ENCODE results near the gene TGFBI. TPM values are rescaled to one million over a fixed set of nuclear protein-coding genes. Genes with fewer than 3 reads are reported as not detected.
"Not testable (repeated sequence)": the region's sequence is repeated elsewhere in the genome, so short reads cannot be mapped to it uniquely, and the experiment has no call there.

The TGFBI gene
- total and polyA plus RNA-seq, 5 experiments from 2014 or later, result 0.34 to 11.7 (median 6.0) TPM; not detected in 1

DNA sequence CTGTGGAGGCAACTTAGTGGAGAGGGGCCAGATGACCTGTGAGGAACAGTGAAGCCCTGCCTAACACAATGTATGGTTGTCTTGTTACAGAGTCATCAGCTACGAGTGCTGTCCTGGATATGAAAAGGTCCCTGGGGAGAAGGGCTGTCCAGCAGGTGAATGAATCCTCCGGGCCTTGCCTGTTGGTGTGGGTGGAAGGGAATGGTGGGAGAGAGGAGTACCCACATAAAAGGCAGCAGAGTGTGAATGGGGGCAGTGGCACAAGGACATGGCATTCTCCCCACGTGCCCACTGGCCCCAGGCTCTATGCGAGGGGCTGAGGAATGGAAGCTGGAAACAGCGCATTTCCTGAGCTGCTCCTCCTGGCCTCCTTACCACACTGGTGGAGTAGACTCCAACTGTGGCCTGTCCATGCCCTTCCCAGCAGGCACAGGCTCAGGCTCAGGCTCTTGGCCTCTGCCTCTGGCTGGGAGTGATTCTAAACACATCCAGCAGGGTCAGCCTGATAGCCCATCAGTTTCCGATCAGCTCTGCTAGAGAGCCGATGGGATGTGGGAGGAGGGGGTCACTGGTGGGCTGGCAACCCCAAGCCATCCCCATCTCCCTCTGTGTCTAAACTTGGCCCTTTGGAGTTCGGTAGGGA is 15.3 kb downstream of the TGFBI start:
- Mint-ChIP-seq H3K27ac (no peak overlapping the region), H3K9me3 (peaks cover 0 to 2% (median 0%) of the 10 kb centered on the region in 9 donors), H3K4me3 (no peak overlapping the region), H3K36me3 (no peaks in the 10 kb centered on the region), H3K4me1 (peaks cover 7 to 10% (median 8%) of the 10 kb centered on the region in 4 donors), H3K27me3 (peaks cover 0 to 7% (median 2%) of the 10 kb centered on the region in 5 donors)
- ATAC-seq (no peak), DNase-seq (no peak)
- POLR2A ChIA-PET, result no interaction called here

DNA sequence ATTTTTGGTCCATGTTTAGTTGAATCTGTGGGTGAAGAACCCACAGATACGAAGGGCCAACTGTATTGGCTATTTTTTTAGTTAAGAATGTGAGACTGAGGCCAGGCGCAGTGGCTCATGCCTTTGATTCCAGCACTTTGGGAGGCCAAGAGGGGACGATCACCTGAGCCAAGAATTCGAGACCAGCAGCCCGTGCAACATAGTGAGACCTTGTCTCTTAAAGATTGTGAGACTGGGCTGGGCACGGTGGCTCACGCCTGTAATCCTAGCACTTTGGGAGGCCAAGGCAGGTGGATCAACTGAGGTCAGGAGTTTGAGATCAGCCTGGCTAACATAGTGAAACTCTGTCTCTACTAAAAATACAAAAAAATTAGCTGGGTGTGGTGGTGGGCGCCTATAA is 16.2 kb downstream of the TGFBI start:
- H3K27me3 Mint-ChIP-seq, H3K36me3 Mint-ChIP-seq, ATAC-seq, H3K9me3 Mint-ChIP-seq, H3K27ac Mint-ChIP-seq, POLR2A ChIA-PET, H3K4me3 Mint-ChIP-seq, DNase-seq: not testable (repeated sequence)
- peaks cover 7 to 10% (median 8%) of the 10 kb centered on the region in 4 donors for H3K4me1 Mint-ChIP-seq

DNA sequence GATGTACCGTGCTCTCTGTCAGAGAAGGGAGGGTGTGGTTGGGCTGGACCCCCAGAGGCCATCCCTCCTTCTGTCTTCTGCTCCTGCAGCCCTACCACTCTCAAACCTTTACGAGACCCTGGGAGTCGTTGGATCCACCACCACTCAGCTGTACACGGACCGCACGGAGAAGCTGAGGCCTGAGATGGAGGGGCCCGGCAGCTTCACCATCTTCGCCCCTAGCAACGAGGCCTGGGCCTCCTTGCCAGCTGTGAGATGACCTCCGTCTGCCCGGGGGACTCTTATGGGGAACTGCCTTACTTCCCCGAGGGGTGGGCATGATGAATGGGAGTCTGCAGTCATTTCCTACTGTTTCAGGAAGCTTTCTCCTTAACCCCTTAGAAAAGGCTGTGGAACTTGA is 17.5 kb downstream of the TGFBI start:
- H3K4me1 Mint-ChIP-seq, result peaks cover 7 to 10% (median 8%) of the 10 kb centered on the region in 4 donors
- POLR2A ChIA-PET, result no interaction called here
- H3K36me3 Mint-ChIP-seq, result no peaks in the 10 kb centered on the region
- DNase-seq (no peak), ATAC-seq (no peak)
- H3K27me3 Mint-ChIP-seq, result peaks cover 0 to 7% (median 2%) of the 10 kb centered on the region in 5 donors
- H3K27ac Mint-ChIP-seq, result no peak overlapping the region
- no peaks in the 10 kb centered on the region for H3K9me3 Mint-ChIP-seq
- H3K4me3 Mint-ChIP-seq, result no peak overlapping the region

DNA sequence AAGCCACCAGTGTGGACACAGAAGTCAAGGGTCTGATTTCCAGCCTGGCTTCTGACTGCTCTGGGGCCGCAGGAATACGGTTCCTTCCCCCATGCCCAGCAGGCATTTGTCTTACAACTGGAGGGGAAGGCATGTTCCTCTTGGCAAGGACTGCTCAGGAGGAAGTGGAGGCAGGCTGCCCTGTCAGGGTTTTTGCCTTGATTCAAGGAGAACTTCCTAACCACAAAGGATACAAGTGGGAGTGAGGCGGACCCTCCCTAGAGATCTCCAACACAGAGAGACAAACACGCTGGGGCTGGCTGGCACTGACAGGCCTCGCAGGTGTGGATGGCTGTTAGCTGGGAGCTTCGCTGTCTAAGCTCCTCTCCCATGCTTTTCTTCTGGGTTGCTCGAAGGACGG is 19.1 kb downstream of the TGFBI start:
- Mint-ChIP-seq H3K36me3 (no peaks in the 10 kb centered on the region), H3K4me1 (peaks cover 0 to 2% (median under 1%) of the 10 kb centered on the region in 4 donors), H3K9me3 (no peaks in the 10 kb centered on the region), H3K27ac (no peak overlapping the region), H3K27me3 (peaks cover 0 to 7% (median 2%) of the 10 kb centered on the region in 5 donors), H3K4me3 (no peak overlapping the region)
- POLR2A ChIA-PET, result no interaction called here
- ATAC-seq, result no peak
- DNase-seq, result no peak

DNA sequence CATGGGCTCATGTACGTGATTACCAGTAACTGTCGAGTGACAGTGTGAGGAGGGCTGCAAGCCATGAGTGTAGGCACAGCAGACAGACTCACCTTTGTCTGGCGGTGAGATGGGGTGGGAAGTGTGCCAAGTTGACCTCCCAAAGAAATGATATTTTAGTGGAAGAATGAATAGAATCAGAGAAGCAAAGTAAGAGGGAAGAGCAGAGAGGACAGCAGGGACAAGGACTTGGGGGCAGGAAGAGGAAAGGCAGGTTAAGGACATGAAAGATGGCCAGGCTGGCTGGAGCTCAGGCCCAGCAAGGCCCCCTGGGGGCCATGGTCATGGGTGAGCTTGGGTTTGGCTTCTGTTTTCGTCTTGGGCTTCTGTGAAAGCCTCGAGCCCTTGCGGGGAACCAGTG is 20.2 kb downstream of the TGFBI start:
- DNase-seq (no peak), ATAC-seq (no peak)
- Mint-ChIP-seq H3K27ac (no peak overlapping the region), H3K36me3 (no peaks in the 10 kb centered on the region), H3K4me1 (peaks cover 0 to 2% (median 0%) of the 10 kb centered on the region in 4 donors), H3K27me3 (peaks cover 0 to 7% (median 2%) of the 10 kb centered on the region in 5 donors), H3K9me3 (no peaks in the 10 kb centered on the region), H3K4me3 (no peak overlapping the region)
- POLR2A ChIA-PET, result no interaction called here

DNA sequence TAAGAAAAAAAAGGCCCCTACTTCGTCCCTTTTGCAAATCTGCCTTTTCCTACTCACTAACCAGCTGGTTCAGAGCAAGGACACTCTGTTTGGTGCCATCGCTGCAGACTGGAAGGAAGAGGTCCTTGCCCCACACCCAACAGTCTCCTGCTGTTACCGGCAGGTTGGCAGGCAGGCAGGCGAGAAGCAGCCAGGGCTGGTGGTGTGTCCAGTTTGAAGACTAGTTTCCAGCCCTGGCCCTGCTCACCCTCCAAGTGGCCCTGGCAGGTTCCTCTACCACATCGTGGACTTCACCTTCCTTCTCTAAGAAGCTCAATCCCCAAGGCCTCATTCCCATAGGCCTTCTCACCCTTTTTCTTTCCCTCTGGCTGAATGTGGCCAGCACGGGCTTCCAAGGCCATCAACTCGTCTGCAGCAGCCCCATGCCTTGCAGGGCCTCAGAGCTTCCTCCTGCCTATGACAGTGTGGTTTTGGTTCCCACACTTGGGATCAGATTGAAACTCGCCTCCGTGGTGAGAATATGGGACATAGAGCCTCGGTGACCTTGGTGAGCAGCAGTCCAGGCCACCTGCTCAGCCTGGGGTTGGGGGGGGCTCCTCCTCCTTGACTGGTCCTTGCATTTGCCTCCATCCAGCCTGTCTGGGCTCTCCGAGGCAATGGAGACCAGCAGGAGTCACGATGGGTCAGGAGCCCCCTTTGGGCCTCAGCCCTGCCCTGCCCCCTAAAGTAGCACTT is 22.9 kb downstream of the TGFBI start:
- POLR2A ChIA-PET, result no interaction called here
- H3K27ac Mint-ChIP-seq, result no peak overlapping the region
- peaks cover 0 to 7% (median 2%) of the 10 kb centered on the region in 5 donors for H3K27me3 Mint-ChIP-seq
- ATAC-seq, result no peak
- peaks cover 0 to 2% (median 0%) of the 10 kb centered on the region in 4 donors for H3K4me1 Mint-ChIP-seq
- DNase-seq, result no peak
- H3K4me3 Mint-ChIP-seq, result no peak overlapping the region
- H3K9me3 Mint-ChIP-seq, result no peaks in the 10 kb centered on the region
- H3K36me3 Mint-ChIP-seq, result no peaks in the 10 kb centered on the region

DNA sequence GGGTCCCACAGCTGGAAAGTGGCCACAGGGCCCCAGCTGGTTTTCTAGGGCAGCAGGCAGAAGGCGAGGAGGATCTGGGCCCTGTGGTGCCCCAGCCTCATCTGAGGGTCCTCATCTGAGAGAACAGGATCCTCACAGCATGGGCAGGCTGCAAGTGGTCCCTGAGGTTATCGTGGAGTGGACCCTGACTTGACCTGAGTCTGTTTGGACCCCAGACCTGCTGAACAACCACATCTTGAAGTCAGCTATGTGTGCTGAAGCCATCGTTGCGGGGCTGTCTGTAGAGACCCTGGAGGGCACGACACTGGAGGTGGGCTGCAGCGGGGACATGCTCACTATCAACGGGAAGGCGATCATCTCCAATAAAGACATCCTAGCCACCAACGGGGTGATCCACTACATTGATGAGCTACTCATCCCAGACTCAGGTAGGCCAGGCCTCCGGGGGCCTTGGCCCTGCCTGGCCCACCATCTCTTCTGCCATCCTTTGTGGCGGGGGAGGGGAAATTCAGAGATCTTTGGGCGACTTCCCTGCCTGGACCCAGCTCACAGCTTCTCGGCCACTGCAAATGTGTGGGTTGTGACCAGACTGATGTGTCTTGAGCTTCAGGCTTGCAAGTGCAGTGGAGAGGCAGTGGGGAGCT is 24.0 kb downstream of the TGFBI start:
- POLR2A ChIA-PET, result no interaction called here
- H3K27ac Mint-ChIP-seq, result peak overlapping the region in 1 of 10 donors; percentile 37
- no peaks in the 10 kb centered on the region for H3K36me3 Mint-ChIP-seq
- peaks cover 0 to 7% (median 2%) of the 10 kb centered on the region in 5 donors for H3K27me3 Mint-ChIP-seq
- ATAC-seq, result no peak
- no peaks in the 10 kb centered on the region for H3K9me3 Mint-ChIP-seq
- H3K4me3 Mint-ChIP-seq, result no peak overlapping the region
- DNase-seq, result no peak
- H3K4me1 Mint-ChIP-seq, result peaks cover 0 to 2% (median 0%) of the 10 kb centered on the region in 4 donors

DNA sequence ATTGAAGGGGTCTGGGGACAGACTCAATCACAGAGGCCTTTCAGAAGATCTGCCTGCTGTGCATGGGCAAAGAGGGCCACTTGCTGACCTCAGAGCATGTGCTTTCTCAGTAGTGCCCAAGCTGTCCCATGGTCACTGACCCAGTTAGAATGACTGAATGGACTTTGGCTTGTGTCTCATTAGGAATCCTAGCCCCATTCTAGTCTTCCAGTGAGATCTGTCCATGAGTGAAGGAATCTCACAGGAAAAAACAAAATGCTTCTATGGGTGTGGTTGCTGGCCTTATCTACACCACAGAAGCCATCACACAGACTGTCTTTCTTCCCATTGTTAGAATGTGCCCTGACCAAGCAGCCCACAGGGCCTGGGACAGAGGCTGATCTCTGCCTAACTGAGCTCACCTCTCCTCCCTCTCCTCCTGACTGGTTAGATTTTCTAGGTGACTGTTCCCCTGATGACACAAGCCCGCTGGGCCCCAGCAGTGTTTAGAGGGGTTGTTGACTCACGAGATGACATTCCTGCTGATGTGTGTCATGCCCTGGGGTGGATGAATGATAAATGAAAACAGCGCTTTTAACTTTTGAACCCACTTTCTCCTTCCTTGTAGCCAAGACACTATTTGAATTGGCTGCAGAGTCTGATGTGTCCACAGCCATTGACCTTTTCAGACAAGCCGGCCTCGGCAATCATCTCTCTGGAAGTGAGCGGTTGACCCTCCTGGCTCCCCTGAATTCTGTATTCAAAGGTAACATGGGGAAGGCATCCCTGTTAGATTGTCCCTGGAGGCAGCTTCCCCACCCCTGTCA is 24.8 kb downstream of the TGFBI start:
- Mint-ChIP-seq H3K9me3 (no peaks in the 10 kb centered on the region), H3K27me3 (peaks cover 0 to 7% (median 0%) of the 10 kb centered on the region in 5 donors), H3K36me3 (no peaks in the 10 kb centered on the region), H3K27ac (no peak overlapping the region), H3K4me3 (no peak overlapping the region), H3K4me1 (peaks cover 0 to 2% (median 0%) of the 10 kb centered on the region in 4 donors)
- ATAC-seq (no peak), DNase-seq (no peak)
- POLR2A ChIA-PET, result no interaction called here

DNA sequence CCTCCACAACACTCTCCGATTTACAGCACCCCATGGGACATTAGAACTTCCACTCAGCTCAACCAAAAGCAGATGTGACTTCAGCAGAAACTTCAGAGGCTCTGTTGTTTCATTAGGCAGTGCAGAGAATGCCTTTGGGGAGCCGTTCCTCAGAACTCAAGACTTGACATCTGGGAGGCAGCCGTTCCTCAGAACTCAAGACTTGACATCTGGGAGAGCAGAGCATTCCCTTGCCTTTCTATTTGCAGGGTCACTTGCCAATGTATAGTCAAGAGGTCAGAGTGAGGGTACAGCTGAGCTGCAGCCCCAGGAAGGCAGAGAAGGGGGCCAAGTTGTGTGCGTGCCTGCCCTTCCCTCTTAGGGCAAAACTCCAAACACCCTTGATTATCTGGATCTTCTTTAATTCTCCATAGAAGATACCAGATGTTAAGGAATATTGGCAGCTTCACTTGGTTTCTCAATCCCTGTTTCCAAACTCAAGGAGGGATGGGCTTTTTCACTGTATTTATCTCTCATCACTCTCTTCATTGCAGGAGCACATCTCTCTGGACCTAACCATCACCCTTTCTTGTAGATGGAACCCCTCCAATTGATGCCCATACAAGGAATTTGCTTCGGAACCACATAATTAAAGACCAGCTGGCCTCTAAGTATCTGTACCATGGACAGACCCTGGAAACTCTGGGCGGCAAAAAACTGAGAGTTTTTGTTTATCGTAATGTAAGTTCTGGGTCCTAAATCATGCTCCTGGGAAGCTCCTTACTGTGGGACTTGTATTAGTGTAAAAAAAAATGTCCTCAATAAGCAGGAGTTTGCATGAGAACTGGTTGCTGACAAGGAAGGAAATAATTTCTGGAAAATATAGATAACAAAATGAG is 25.6 kb downstream of the TGFBI start:
- Mint-ChIP-seq H3K27me3 (peaks cover 0 to 4% (median 0%) of the 10 kb centered on the region in 5 donors), H3K4me1 (peaks cover 0 to 2% (median 0%) of the 10 kb centered on the region in 4 donors), H3K4me3 (no peak overlapping the region), H3K36me3 (no peaks in the 10 kb centered on the region), H3K9me3 (no peaks in the 10 kb centered on the region), H3K27ac (no peak overlapping the region)
- ATAC-seq (no peak), DNase-seq (no peak)
- POLR2A ChIA-PET, result no interaction called here

DNA sequence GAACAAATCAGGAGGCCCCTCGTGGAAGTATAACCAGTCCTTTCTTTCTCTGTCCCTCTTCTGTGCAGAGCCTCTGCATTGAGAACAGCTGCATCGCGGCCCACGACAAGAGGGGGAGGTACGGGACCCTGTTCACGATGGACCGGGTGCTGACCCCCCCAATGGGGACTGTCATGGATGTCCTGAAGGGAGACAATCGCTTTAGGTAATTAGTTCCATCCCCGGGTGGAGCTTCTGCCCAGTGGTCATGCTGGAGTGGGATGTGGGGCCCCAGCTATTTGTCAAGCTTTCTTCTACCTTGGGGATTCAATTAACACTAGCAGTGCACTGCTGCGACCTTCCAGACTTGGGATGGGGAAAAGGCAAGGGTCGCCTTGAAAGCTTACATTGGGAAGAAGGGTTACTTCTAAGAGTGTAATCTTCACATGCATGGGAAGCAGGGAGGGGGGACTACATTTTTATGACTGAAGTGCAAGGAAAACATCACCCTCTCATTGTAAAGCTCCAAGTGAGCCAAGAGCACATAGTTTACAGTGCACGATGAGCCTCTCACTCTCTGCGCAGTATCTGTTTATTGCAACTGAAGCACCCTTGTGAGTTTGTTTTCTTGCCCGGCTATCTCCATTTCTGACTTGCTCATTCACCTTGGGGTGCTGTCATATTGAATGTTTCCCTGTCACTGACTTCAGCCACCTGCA is 27.0 kb downstream of the TGFBI start:
- DNase-seq, result no peak
- no peak for ATAC-seq
- peaks cover 0 to 4% (median 0%) of the 10 kb centered on the region in 5 donors for H3K27me3 Mint-ChIP-seq
- H3K27ac Mint-ChIP-seq, result no peak overlapping the region
- H3K36me3 Mint-ChIP-seq, result no peaks in the 10 kb centered on the region
- H3K4me1 Mint-ChIP-seq, result peaks cover 0 to 2% (median 0%) of the 10 kb centered on the region in 4 donors
- H3K4me3 Mint-ChIP-seq, result no peak overlapping the region
- H3K9me3 Mint-ChIP-seq, result no peaks in the 10 kb centered on the region
- POLR2A ChIA-PET, result no interaction called here

DNA sequence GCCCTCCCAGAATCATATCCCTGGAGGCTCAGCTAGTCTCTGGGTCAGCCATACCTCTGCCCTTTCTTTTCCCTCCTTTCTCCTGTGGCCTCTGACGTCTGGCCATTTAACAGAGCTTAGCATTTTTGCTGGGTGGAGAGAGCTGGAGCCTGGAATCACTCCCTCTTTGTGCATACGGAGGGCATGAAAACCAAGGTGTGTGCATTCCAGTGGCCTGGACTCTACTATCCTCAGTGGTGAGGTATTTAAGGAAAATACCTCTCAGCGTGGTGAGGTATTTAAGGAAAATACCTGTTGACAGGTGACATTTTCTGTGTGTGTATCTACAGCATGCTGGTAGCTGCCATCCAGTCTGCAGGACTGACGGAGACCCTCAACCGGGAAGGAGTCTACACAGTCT is 27.5 kb downstream of the TGFBI start:
- Mint-ChIP-seq H3K27ac (no peak overlapping the region), H3K4me3 (no peak overlapping the region), H3K36me3 (no peaks in the 10 kb centered on the region), H3K4me1 (peaks cover 0 to 2% (median 0%) of the 10 kb centered on the region in 4 donors), H3K9me3 (no peaks in the 10 kb centered on the region), H3K27me3 (peaks cover 0 to 4% (median 0%) of the 10 kb centered on the region in 5 donors)
- DNase-seq (no peak), ATAC-seq (no peak)
- POLR2A ChIA-PET, result no interaction called here

Data from naive thymus-derived CD8-positive, alpha-beta T cell (primary cell).